ENCODE results near the gene PTGFR.

PTGFR gene

GRCh38 chr1:78535286-78535685, 44.5 kb downstream of the PTGFR start:
- DNase-seq (ENCODE audit: low read depth): no peak
- no peak overlapping the region for H3K4me3 ChIP-seq (ENCODE audit: low read length)
- TF ChIP-seq, protein P1, sequence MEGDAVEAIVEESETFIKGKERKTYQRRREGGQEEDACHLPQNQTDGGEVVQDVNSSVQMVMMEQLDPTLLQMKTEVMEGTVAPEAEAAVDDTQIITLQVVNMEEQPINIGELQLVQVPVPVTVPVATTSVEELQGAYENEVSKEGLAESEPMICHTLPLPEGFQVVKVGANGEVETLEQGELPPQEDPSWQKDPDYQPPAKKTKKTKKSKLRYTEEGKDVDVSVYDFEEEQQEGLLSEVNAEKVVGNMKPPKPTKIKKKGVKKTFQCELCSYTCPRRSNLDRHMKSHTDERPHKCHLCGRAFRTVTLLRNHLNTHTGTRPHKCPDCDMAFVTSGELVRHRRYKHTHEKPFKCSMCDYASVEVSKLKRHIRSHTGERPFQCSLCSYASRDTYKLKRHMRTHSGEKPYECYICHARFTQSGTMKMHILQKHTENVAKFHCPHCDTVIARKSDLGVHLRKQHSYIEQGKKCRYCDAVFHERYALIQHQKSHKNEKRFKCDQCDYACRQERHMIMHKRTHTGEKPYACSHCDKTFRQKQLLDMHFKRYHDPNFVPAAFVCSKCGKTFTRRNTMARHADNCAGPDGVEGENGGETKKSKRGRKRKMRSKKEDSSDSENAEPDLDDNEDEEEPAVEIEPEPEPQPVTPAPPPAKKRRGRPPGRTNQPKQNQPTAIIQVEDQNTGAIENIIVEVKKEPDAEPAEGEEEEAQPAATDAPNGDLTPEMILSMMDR (conservative IDR thresholded peaks at IDR 0.05; ENCODE audit: low read depth, low read length): no peak

DNA sequence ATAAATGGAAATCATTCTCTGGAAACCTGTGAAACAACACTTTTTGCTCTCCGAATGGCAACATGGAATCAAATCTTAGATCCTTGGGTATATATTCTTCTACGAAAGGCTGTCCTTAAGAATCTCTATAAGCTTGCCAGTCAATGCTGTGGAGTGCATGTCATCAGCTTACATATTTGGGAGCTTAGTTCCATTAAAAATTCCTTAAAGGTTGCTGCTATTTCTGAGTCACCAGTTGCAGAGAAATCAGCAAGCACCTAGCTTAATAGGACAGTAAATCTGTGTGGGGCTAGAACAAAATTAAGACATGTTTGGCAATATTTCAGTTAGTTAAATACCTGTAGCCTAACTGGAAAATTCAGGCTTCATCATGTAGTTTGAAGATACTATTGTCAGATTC, 45.7 kb downstream of the PTGFR start:
- no peak overlapping the region for H3K4me3 ChIP-seq (ENCODE audit: low read length)
- TF ChIP-seq, protein P1 (conservative IDR thresholded peaks at IDR 0.05; ENCODE audit: low read depth, low read length): no peak
- DNase-seq (ENCODE audit: low read depth): peak; percentile 9

- TF ChIP-seq, protein P1 (conservative IDR thresholded peaks at IDR 0.05; ENCODE audit: low read depth, low read length): no peak
- no peak overlapping the region for H3K4me3 ChIP-seq (ENCODE audit: low read length)
- no peak for DNase-seq (ENCODE audit: low read depth)
Measured at GRCh38 chr1:78540048-78540447, 49.3 kb downstream of the PTGFR start.

DNA sequence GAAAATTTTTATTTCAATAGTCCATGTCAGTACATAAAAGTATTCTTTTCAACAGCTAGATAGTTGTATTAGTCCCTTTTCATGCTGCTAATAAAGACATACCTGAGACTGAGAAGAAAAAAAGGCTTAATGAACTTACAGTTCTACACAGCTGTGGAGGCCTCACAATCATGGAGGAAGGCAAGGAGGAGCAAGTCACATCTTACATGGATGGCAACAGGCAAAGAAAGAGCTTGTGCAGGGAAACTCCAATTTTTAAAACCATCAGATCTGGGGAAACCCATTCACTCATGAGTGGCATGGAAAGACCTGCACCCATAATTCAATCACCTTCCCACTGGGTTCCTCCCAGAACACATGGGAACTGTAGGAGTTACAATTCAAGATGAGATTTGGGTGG, 50.7 kb downstream of the PTGFR start:
- no peak overlapping the region for H3K4me3 ChIP-seq (ENCODE audit: low read length)
- DNase-seq (ENCODE audit: low read depth): no peak
- TF ChIP-seq, protein P1 (conservative IDR thresholded peaks at IDR 0.05; ENCODE audit: low read depth, low read length): no peak

- TF ChIP-seq, protein P1 (conservative IDR thresholded peaks at IDR 0.05; ENCODE audit: low read depth, low read length): no peak
- no peak overlapping the region for H3K4me3 ChIP-seq (ENCODE audit: low read length)
- no peak for DNase-seq (ENCODE audit: low read depth)
Measured at GRCh38 chr1:78543941-78544643, 53.3 kb downstream of the PTGFR start.

DNA sequence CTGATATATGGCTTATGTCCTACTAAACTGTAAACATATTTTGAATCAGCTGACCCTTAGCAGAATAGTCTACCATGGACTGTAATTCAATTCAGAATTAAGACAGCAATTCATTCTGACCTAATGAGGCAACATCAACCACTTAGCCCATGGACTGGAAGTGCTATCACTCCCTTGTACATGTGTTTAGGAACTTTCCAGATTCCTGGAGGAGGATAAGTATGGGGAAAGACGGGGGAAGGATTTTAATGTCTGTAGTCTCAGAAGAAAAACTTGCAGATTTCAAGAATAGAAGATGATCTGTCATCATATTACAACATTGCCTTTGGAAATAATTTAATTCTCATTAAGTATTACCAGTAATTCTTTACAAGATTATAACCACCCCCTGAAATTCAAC, 56.3 kb downstream of the PTGFR start:
- no peak for DNase-seq (ENCODE audit: low read depth)
- TF ChIP-seq, protein P1 (conservative IDR thresholded peaks at IDR 0.05; ENCODE audit: low read depth, low read length): no peak
- H3K4me3 ChIP-seq (ENCODE audit: low read length): no peak overlapping the region

DNA sequence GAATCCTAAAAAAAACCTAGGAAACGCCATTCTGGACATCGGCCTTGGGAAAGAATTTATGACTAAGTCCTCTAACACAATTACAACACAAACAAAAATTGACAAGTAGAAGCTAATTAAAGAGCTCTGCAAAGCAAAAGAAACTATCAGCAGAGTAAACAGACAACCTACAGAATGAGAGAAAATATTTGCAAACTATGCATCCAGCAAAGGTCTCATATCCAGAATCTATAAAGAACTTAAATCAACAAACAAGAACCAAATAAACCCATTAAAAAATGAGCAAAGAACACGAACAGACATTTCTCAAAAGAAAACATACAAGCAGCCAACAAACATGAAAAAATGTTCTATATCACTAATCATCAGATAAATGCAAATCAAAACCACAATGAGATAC, 58.6 kb downstream of the PTGFR start:
- no peak for DNase-seq (ENCODE audit: low read depth)
- TF ChIP-seq, protein P1 (conservative IDR thresholded peaks at IDR 0.05; ENCODE audit: low read depth, low read length): no peak
- H3K4me3 ChIP-seq (ENCODE audit: low read length): no peak overlapping the region
